ENCODE results near the gene TMEM145.

TMEM145 gene

DNA sequence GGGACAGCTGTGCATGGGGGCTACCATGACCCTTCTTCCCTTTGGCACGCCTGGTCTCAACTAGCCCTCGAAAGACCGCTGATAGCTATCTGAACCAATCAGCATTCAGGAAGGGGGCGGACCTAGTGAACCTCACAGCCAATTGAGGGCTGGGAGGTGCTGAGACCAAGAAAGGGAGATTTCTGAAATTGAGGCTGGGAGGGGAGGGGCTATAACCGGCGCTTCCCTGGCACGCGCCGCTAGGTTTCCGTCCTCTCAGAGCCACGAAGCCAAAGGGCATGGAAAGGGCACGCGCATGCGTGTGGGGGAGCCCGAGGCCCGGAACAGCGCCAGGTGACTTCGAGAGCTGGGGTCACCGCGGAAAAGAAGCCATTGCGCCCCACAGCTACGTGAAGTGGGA is 6.5 kb upstream of the TMEM145 start:
- no peak for FAIRE-seq
- DNase-seq (ENCODE audit: insufficient read length), result no peak
- TF ChIP-seq POLR2A (IDR thresholded peaks at IDR 0.05; ENCODE audit: low read depth, low read length) (no peak), TAF1 (IDR thresholded peaks at IDR 0.05; ENCODE audit: borderline replicate concordance, low read depth, low read length) (no peak), POLR2AphosphoS5 (IDR thresholded peaks at IDR 0.05; ENCODE audit: low read depth, low read length) (no peak)

DNA sequence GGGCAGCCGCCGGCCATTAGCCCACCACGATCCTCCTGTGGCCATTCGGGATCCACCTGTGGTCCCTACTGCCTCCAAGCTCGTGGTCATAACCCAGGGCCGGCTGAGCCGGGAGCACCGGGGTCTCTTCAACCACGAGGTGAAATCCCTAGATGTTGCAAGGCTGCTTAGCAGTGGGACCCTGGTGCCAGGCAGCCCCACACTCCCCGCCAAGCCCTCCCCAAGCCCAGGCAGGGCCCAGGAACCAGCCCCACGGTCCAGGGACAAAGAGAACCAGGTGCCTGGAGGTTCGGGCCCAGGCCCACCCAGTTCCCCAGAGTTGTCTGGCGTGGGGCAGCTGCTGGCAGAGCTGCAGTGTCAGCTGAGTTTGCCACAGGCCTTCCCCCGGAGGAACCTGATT is 3.4 kb upstream of the TMEM145 start:
- DNase-seq (ENCODE audit: insufficient read length) (no peak), FAIRE-seq (no peak)
- TF ChIP-seq TAF1 (IDR thresholded peaks at IDR 0.05; ENCODE audit: borderline replicate concordance, low read depth, low read length) (no peak), POLR2A (IDR thresholded peaks at IDR 0.05; ENCODE audit: low read depth, low read length) (no peak), POLR2AphosphoS5 (IDR thresholded peaks at IDR 0.05; ENCODE audit: low read depth, low read length) (no peak)

DNA sequence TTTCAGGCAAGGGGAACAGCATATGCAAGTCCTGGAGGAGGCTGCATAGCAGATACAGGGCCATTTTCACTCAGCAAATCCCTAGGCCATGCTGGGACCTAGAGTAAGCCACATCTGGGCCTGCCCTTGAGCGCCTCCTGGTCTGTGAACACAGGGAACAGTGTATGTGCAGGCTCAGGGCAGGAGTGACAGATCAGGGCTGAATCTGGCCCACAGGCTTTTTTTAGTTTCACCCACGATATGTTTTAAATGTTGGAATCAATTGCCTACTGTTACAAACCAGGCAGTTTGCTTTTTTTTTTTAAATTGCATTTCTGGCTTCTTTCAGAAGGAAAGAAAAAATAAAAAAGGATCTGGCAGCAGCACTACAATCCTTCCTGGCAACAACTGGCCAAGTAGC is 1.5 kb upstream of the TMEM145 start:
- TF ChIP-seq POLR2AphosphoS5 (IDR thresholded peaks at IDR 0.05; ENCODE audit: low read depth, low read length) (no peak), TAF1 (IDR thresholded peaks at IDR 0.05; ENCODE audit: borderline replicate concordance, low read depth, low read length) (no peak), POLR2A (IDR thresholded peaks at IDR 0.05; ENCODE audit: low read depth, low read length) (no peak)
- FAIRE-seq, result no peak
- no peak for DNase-seq (ENCODE audit: insufficient read length)

DNA sequence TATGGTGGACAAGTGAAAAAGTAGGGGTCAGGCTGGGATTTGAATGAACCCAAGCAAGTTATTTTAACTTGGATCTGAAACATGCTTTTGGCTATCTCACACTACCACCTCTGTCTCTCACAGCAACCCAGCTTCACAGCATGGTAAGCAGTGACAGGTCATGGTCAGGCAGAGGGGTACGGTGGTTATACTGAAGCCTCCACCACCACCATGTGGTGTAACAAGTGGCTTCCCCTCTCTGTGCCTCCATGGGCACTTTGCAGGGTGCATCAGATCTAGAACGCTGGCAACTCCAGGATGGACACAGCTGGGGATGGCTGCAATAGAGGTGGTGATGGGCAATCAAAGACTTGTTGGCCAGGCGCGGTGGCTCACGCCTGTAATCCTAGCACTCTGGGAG is 739 bp upstream of the TMEM145 start:
- FAIRE-seq, result no peak
- TF ChIP-seq POLR2A (IDR thresholded peaks at IDR 0.05; ENCODE audit: low read depth, low read length) (no peak), TAF1 (IDR thresholded peaks at IDR 0.05; ENCODE audit: borderline replicate concordance, low read depth, low read length) (no peak), POLR2AphosphoS5 (IDR thresholded peaks at IDR 0.05; ENCODE audit: low read depth, low read length) (no peak)
- DNase-seq (ENCODE audit: insufficient read length), result no peak

DNA sequence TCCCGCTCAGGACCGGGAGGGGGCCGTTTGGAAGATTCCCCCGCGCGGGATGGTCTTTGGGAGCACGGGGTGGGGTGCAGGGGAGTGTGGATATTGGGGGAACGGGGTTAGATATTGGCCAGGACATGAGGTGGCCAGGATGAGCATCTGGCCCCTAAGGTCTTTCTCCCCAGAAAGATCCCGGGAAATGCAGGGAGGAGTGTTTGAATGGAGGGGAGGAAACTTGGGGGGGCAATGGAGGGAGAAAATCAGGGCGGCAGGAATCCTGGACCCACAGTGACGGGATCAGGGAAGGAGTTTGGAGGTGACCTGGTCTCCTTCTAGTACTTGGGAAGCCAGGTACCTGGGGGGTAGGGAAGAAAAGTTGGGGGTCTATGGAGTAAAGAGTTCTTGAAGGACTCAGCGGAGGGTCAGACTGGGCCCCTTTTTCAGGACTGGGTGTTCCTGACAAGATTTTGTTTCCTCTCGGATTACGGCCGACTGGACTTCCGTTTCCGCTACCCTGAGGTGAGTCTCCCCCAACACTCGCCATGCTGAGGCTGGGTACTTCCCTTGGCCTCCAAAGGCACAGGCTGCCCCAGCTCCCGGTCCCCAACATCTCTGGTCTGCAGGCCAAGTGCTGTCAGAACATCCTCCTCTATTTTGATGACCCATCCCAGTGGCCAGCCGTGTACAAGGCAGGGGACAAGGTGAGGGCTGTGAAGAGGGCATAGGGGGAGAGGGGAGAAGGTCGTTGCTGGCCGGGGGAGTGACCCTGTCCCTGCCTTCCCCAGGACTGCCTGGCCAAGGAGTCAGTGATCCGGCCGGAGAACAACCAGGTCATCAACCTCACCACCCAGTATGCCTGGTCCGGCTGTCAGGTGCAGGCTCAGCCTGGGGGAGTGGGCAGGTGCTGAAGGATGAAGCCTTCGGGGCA is 989 bp downstream of the TMEM145 start:
- DNase-seq (ENCODE audit: insufficient read length) (no peak), FAIRE-seq (no peak)
- TF ChIP-seq POLR2A (IDR thresholded peaks at IDR 0.05; ENCODE audit: low read depth, low read length), result no peak

DNA sequence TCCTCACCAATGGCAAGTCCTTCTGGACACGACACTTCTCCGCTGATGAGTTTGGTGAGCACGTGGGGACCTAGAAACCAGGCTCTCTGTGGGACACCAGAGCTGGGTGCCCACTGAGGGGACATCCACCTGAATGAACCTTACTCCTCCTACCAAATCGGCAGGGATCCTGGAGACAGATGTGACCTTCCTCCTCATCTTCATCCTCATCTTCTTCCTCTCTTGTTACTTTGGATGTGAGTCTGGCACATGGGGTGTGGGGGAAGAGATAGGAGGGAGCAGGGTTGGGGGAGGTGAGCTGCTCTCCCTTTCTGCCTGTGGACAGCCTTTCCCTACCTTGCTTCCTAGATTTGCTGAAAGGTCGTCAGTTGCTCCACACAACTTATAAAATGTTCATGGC is 1.9 kb downstream of the TMEM145 start:
- TF ChIP-seq POLR2A (IDR thresholded peaks at IDR 0.05; ENCODE audit: low read depth, low read length), result no peak
- no peak for TF ChIP-seq POLR2AphosphoS5 (IDR thresholded peaks at IDR 0.05; ENCODE audit: low read depth, low read length)
- no peak for TF ChIP-seq TAF1 (IDR thresholded peaks at IDR 0.05; ENCODE audit: borderline replicate concordance, low read depth, low read length)
- no peak for FAIRE-seq
- DNase-seq (ENCODE audit: insufficient read length), result no peak

DNA sequence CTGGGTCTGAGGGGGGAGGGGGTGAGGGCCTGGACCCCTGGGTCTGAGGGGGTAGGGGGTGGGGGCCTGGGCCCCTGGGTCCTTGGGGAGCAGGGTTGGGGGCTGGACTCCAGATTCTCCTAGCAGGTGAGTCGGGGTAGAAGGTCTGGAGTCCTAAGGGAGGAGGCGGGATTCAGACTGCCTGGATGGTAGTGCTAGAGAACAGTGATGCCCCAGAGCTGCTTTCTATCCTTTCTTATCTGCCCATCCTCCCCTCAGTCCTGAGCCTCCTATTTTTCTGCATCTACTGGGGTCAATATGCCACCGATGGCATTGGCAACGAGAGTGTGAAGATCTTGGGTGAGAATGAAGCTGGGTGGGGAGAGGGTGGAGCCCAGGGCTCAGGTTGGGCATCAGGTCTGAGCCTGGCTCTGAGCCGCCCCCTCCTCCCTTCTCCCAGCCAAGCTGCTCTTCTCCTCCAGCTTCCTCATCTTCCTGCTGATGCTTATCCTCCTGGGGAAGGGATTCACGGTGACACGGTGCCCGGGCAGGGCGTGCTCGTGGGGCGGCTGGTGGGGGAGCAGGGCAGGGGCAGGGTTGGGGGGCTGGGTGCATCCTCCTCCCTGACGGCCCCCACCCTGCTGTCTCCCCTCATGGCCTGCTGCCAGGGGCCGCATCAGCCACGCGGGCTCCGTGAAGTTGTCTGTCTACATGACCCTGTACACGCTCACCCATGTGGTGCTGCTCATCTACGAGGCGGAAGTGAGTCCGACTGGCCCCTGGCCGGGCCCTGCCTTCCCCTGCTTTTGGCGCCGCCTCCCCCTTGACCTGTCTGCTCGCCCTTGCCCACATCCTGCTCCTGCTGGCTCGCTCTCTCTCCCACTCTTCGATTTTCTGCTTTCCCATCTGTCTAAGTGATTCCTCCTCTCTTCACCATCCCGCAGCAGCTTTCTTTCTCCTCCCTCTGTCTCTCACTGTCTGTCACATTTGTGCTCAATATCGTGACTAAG is 3.4 kb downstream of the TMEM145 start:
- TF ChIP-seq POLR2A (IDR thresholded peaks at IDR 0.05; ENCODE audit: low read depth, low read length) (peak; percentile 41; the same call in 1 of the 2 replicates), TAF1 (IDR thresholded peaks at IDR 0.05; ENCODE audit: borderline replicate concordance, low read depth, low read length) (no peak), POLR2AphosphoS5 (IDR thresholded peaks at IDR 0.05; ENCODE audit: low read depth, low read length) (no peak)
- peak; percentile 65 for DNase-seq (ENCODE audit: insufficient read length)
- peak; percentile 92 for FAIRE-seq

DNA sequence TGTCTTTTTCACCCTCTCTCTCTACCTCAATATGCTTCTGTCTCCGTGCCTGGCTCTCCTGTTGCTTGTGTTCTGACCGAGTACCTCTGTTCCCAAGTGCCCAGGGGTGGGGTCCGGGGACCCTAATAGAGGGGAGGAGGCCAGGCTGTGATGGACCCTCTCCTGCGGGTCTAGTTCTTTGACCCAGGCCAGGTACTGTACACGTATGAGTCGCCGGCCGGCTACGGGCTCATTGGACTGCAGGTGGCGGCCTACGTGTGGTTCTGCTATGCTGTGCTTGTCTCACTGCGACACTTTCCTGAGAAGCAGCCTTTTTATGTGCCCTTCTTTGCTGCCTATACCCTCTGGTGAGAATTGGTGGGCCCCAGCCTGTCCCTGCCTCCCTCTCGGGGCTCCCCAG is 4.4 kb downstream of the TMEM145 start:
- FAIRE-seq (peak; percentile 40), DNase-seq (ENCODE audit: insufficient read length) (no peak)
- TF ChIP-seq POLR2A (IDR thresholded peaks at IDR 0.05; ENCODE audit: low read depth, low read length) (no peak), POLR2AphosphoS5 (IDR thresholded peaks at IDR 0.05; ENCODE audit: low read depth, low read length) (no peak), TAF1 (IDR thresholded peaks at IDR 0.05; ENCODE audit: borderline replicate concordance, low read depth, low read length) (no peak)

DNA sequence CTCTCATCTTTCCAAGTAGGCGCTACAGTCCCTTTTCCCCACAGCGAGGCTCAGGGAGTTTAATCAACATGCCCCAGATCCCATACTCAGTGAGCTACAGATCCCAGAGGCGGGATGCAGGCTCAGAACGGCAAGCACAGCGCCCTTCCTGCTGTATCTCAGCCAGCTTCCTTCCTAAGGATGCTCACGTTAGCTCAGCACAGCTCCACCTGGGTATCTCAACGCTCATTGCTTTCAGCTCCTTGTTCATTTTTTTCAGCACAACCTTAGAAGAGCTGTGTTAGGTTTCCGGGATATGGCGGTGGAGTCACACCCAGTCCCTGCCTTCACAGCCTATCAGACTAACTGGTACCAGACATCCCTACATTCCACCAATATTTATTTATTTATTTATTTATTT is 9.2 kb downstream of the TMEM145 start:
- FAIRE-seq (no peak), DNase-seq (ENCODE audit: insufficient read length) (no peak)
- no peak for TF ChIP-seq TAF1 (IDR thresholded peaks at IDR 0.05; ENCODE audit: borderline replicate concordance, low read depth, low read length)
- TF ChIP-seq POLR2AphosphoS5 (IDR thresholded peaks at IDR 0.05; ENCODE audit: low read depth, low read length), result no peak
- no peak for TF ChIP-seq POLR2A (IDR thresholded peaks at IDR 0.05; ENCODE audit: low read depth, low read length)

DNA sequence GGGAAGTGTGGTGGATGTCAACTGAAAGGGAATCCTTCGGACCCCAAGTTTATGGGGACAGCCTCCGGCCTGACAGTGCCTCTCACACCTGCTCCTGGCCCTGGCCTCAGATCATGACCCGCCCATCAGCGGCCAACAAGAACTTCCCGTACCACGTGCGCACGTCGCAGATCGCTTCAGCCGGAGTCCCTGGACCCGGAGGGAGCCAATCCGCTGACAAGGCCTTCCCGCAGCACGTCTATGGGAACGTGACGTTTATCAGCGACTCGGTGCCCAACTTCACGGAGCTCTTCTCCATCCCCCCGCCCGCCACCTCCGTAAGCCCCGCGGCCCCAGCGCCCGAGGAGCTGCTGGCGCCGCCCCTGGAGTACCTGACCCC is 10.4 kb downstream of the TMEM145 start:
- no peak for TF ChIP-seq TAF1 (IDR thresholded peaks at IDR 0.05; ENCODE audit: borderline replicate concordance, low read depth, low read length)
- TF ChIP-seq POLR2AphosphoS5 (IDR thresholded peaks at IDR 0.05; ENCODE audit: low read depth, low read length), result no peak
- TF ChIP-seq POLR2A (IDR thresholded peaks at IDR 0.05; ENCODE audit: low read depth, low read length), result no peak
- FAIRE-seq (no peak), DNase-seq (ENCODE audit: insufficient read length) (no peak)

DNA sequence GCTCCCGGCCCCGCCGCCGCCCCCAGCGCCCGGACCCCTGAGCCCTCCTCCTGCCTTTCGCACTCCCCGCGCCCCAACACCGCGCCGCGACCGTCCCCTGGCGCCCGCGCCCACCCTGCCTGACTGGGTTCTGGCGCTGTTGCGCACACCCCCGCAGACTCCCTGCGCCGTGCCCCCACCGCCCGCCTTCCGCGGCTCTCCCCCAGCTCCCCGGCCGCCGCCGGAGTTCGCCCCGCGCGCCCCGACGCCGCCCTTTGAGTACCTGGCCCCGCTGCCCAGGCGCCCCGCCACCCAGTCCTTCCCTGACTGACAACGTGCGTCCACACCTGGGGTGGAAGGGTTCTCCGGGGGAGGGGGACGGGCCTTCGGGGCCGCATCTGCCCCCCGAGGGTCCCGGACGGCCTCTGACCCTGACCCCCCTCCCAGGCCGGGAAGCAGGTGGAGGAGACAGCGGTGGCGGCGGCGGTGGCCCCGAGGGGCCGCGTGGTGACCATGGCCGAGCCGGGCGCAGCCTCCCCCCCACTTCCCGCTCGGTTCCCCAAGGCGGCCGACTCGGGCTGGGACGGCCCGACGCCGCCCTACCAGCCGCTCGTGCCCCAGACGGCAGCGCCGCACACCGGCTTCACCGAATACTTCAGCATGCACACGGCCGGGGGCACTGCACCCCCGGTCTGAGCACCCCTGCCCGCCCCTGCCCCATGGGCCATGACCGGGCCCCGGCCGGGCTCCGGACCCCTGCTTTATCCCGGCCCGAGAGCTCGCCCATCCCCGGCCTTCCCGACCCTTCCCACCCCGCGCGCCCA is 10.9 kb downstream of the TMEM145 start:
- TF ChIP-seq POLR2A (IDR thresholded peaks at IDR 0.05; ENCODE audit: low read depth, low read length), result no peak
- no peak for TF ChIP-seq POLR2AphosphoS5 (IDR thresholded peaks at IDR 0.05; ENCODE audit: low read depth, low read length)
- TF ChIP-seq TAF1 (IDR thresholded peaks at IDR 0.05; ENCODE audit: borderline replicate concordance, low read depth, low read length), result no peak
- FAIRE-seq, result no peak
- DNase-seq (ENCODE audit: insufficient read length), result no peak

Data from GM12892 (cell line).